Lower lobe of right lung (tissue), 2 donors: Measurements from ENCODE around the gene MYO10. TPM values are rescaled to one million over a fixed set of nuclear protein-coding genes. Genes with fewer than 3 reads are reported as not detected.

Experiments used
- ATAC-seq, 2 donors: fragments of 200-7000 bp; cut with Tn5 transposase; one replicate each; pipeline ENCODE4 v1.9.1; 2020 to 2022; ENCODE audit warnings: mild to moderate bottlenecking in 2 of 2, moderate library complexity in 2 of 2
- DNase-seq: peaks from one replicate; pipeline ENCODE4 v3.0.0-alpha.2; 2020
- H3K27ac ChIP-seq: fragments of 200-600 bp; one replicate; pipeline ENCODE4 v1.8.0; 2022
- H3K27me3 ChIP-seq: fragments of 200-600 bp; one replicate; pipeline ENCODE4 v1.8.0; 2022; ENCODE audit warnings: low read depth
- H3K36me3 ChIP-seq: fragments of 200-600 bp; one replicate; pipeline ENCODE4 v1.8.0; 2022; ENCODE audit warnings: mild to moderate bottlenecking
- H3K4me1 ChIP-seq: fragments of 200-600 bp; one replicate; pipeline ENCODE4 v1.8.0; 2022
- H3K4me3 ChIP-seq: fragments of 200-600 bp; one replicate; pipeline ENCODE4 v1.8.0; 2022; ENCODE audit warnings: mild to moderate bottlenecking
- H3K9me3 ChIP-seq: fragments of 200-600 bp; one replicate; pipeline ENCODE4 v1.8.0; 2022
- intact Hi-C: fragments of 100-400 bp; cut with DNase I; formaldehyde crosslinking; loops from one replicate; pipeline ENCODE4 v1.11.0; 2022
- total RNA-seq: library from RNA; stranded (reverse); fragmentation: NEBNext Ultra II Directional; extraction: Animal tissue kit (Norgen Biotek cat#: 25700); gene quantifications from one replicate; pipeline ENCODE4 v1.2.1, GENCODE V29; 2021
- TF ChIP-seq, protein P1 (sequence below): fragments of 200-600 bp; IDR thresholded peaks from one replicate; pipeline ENCODE4 v1.8.0; 2022; ENCODE audit warnings: antibody characterized with exemption, mild to moderate bottlenecking
- donor health status: DM: no; HTN: yes; CAD: no; lungs with severe emphysema.

The MYO10 gene
- total RNA-seq, 1 donor from 2014 or later = 51.5 TPM

DNA sequence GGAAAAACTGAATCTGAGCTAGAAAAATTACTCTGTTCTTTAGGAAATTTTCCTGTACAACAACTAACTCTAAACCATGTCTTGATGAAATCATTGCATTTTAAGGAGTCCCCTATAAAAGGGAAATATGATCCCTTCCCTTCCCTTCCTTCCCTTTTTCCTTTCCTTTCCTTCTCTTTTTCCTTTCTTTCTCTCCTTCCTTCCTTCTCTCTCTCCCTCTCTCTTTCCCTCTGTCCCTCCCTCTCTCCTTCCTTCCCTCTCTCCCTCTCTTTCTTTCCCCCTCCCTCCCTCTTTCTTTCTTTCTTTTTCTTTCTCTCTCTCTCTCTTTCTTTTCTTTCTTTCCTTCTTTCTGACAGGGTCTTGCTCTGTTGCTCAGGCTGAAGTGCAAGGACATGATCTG, 42.2 kb upstream of the MYO10 start:
- no peaks in the 10 kb centered on the region for H3K36me3 ChIP-seq
- H3K27ac ChIP-seq = no peak overlapping the region
- H3K27me3 ChIP-seq = no peaks in the 10 kb centered on the region
- no peak overlapping the region for H3K4me3 ChIP-seq
- no peaks in the 10 kb centered on the region for H3K4me1 ChIP-seq
- ATAC-seq (no peak), DNase-seq (no peak)
- intact Hi-C loops = no loop called here
- H3K9me3 ChIP-seq = no peaks in the 10 kb centered on the region
- TF ChIP-seq, protein P1, sequence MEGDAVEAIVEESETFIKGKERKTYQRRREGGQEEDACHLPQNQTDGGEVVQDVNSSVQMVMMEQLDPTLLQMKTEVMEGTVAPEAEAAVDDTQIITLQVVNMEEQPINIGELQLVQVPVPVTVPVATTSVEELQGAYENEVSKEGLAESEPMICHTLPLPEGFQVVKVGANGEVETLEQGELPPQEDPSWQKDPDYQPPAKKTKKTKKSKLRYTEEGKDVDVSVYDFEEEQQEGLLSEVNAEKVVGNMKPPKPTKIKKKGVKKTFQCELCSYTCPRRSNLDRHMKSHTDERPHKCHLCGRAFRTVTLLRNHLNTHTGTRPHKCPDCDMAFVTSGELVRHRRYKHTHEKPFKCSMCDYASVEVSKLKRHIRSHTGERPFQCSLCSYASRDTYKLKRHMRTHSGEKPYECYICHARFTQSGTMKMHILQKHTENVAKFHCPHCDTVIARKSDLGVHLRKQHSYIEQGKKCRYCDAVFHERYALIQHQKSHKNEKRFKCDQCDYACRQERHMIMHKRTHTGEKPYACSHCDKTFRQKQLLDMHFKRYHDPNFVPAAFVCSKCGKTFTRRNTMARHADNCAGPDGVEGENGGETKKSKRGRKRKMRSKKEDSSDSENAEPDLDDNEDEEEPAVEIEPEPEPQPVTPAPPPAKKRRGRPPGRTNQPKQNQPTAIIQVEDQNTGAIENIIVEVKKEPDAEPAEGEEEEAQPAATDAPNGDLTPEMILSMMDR = no peak

DNA sequence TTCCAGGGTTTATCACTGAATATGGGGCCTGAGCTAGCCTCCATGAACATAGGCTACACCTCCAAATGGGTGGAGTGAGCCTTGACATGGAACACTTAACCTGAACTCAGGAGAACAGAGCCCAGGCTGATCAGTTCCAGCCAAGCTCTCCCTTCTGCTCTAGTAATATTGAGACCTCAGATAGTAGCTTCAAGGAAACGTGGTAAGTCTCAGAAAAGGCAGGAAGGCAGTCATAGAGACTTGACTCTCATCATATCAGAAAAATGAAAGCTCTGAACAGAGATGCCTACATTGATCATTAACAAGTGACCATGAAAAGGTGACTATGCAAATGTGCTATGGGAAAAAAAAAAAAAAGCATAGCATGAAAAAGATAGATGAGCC, 40.5 kb upstream of the MYO10 start:
- no peaks in the 10 kb centered on the region for H3K9me3 ChIP-seq
- TF ChIP-seq, protein P1 = no peak
- intact Hi-C loops = no loop called here
- H3K27me3 ChIP-seq = no peaks in the 10 kb centered on the region
- ATAC-seq (no peak), DNase-seq (no peak)
- no peak overlapping the region for H3K4me3 ChIP-seq
- H3K36me3 ChIP-seq = no peaks in the 10 kb centered on the region
- no peaks in the 10 kb centered on the region for H3K4me1 ChIP-seq
- no peak overlapping the region for H3K27ac ChIP-seq

DNA sequence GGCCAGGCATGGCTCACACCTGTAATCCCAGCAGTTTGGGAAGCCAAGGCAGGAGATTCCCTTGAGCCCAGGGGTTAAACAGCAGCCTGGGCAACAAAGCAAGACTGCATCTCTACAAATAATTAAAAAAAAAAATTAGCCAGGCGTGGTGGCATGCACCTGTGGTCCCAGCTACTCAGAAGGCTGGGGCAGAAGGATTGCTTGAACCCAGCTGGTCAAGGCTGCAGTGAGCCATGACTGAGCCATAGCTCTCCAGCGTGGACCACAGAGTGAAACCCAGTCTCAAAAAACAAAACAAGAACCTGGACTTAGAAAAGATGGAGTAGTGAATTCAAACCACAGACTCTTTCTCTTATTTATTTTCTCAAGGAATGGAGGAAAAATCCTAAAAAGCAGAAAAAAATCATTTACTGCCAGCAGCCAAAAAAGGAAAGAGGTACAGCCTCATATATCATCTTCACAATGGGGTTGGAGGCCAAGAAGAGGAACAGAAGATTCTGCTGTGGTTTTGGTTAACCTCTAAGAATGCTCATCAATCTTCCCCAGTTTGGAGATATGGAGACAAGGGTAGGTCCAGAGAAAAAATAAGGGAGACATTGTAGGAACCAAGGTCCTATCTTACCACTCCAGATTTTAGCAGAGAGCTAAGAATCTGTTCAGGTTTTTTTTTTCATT, 40.0 kb upstream of the MYO10 start:
- TF ChIP-seq, protein P1 = no peak
- intact Hi-C loops = no loop called here
- ATAC-seq (no peak), DNase-seq (no peak)
- no peaks in the 10 kb centered on the region for H3K9me3 ChIP-seq
- no peaks in the 10 kb centered on the region for H3K4me1 ChIP-seq
- H3K36me3 ChIP-seq = no peaks in the 10 kb centered on the region
- H3K27me3 ChIP-seq = no peaks in the 10 kb centered on the region
- no peak overlapping the region for H3K4me3 ChIP-seq
- no peak overlapping the region for H3K27ac ChIP-seq

DNA sequence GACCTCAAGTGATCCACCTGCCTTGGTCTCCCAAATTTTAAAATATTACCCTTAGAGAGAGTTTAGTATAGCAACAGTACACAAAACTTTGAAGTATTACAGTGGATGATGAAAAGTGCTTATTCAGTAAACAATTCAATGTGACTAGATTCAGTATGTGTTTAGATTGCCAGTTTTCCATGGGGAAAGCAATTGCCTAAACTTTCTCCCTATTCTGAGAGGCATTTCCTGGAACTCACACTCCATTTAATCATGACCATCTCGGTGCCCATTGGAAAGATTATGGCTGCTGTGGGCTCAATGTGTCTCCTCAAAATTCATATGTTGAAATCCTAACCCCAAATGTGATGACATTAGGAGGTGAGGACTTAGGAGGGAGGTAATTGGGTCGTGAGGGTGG, 38.9 kb upstream of the MYO10 start:
- intact Hi-C loops = no loop called here
- DNase-seq (no peak), ATAC-seq (no peak)
- Histone ChIP-seq H3K27me3 (no peaks in the 10 kb centered on the region), H3K4me3 (no peak overlapping the region), H3K36me3 (no peaks in the 10 kb centered on the region), H3K4me1 (no peaks in the 10 kb centered on the region), H3K9me3 (no peaks in the 10 kb centered on the region), H3K27ac (no peak overlapping the region)
- TF ChIP-seq, protein P1 = no peak

DNA sequence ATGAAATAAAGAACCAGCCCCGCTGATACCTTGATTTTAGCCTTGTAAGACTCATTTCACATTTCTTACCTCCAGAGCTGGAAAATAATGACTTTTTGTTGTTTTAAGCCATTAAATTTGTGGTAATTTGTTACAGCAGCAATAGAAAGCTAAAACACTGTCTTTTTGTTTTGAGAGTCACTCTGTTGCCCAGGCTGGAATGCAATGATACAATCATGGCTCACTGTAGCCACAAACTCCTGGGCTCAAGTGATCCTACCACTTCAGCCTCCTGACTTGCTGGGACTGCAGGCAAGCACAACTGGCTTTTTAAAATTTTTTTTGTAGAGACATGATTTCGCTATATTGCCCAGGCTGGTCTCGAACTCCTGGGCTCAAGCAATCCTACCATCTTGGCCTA, 34.7 kb upstream of the MYO10 start:
- no peaks in the 10 kb centered on the region for H3K27me3 ChIP-seq
- no peaks in the 10 kb centered on the region for H3K36me3 ChIP-seq
- no peak overlapping the region for H3K27ac ChIP-seq
- intact Hi-C loops = no loop called here
- no peaks in the 10 kb centered on the region for H3K9me3 ChIP-seq
- DNase-seq = no peak
- no peak overlapping the region for H3K4me3 ChIP-seq
- no peaks in the 10 kb centered on the region for H3K4me1 ChIP-seq
- TF ChIP-seq, protein P1 = no peak
- no peak for ATAC-seq
